ENCODE data around the gene TXNRD2. TPM values are rescaled to one million over a fixed set of nuclear protein-coding genes. Genes with fewer than 3 reads are reported as not detected.

TXNRD2 gene
- total RNA-seq, 1 donor from 2014 or later = 22.2 TPM

DNA sequence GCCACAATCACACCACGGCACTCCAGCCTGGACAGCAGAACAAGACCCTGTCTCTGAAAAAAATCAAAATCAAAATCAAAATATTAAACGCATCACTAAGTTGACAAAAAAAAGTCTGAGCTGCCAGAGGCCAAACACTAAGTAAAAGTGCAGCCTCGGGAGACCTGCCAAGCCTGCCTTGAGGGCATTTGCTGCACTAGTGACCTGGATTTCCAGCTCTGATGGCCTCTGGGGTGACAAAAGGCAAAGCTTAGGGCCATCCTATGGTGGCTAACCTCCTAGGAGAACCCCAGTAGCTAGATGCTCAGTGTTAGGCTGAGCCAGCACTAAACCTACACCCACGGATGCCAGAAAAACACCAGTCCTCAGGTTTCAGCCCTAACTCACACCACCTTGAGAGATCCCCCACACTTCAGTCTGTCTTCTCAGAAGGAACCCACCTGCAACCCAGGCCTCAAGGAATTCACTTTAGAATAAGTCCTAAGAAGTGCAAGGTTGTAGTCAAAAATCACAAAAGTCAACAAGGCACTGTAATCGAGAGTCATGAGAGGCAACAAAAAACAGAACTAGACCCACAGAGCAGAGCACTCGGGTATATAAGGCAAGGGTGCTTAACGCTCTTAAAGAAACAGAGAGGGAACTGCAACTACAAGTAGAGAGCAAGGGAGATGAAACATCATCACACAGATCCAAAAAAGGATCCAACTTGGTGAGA lies 115.6 kb downstream of the TXNRD2 start:
- peaks cover 4% of the 10 kb centered on the region for H3K4me1 Mint-ChIP-seq
- no peak for DNase-seq (ENCODE audit: low read depth, low spot score)
- H3K27ac Mint-ChIP-seq (ENCODE audit: unreplicated experiment) = no peak overlapping the region

More for the DNA sequence above, 115.6 kb downstream of the TXNRD2 start:
- no peaks in the 10 kb centered on the region for H3K36me3 Mint-ChIP-seq (ENCODE audit: low read depth)
- H3K9me3 Mint-ChIP-seq = no peaks in the 10 kb centered on the region
- H3K4me3 Mint-ChIP-seq = no peak overlapping the region
- TF ChIP-seq, protein P1, sequence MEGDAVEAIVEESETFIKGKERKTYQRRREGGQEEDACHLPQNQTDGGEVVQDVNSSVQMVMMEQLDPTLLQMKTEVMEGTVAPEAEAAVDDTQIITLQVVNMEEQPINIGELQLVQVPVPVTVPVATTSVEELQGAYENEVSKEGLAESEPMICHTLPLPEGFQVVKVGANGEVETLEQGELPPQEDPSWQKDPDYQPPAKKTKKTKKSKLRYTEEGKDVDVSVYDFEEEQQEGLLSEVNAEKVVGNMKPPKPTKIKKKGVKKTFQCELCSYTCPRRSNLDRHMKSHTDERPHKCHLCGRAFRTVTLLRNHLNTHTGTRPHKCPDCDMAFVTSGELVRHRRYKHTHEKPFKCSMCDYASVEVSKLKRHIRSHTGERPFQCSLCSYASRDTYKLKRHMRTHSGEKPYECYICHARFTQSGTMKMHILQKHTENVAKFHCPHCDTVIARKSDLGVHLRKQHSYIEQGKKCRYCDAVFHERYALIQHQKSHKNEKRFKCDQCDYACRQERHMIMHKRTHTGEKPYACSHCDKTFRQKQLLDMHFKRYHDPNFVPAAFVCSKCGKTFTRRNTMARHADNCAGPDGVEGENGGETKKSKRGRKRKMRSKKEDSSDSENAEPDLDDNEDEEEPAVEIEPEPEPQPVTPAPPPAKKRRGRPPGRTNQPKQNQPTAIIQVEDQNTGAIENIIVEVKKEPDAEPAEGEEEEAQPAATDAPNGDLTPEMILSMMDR (conservative IDR thresholded peaks at IDR 0.05) = no peak
- H3K27me3 Mint-ChIP-seq (ENCODE audit: low read depth) = no peaks in the 10 kb centered on the region

Small RNAs within 50 kb of the gene (microRNA-seq; reads per million reads assigned to microRNA genes)
- gene MIR4761 = not detected

Other genes starting within 250 kb of the TXNRD2 start
- gene SEPTIN5, start 227.3 kb downstream of the TXNRD2 start, total RNA-seq = 30.2 and 31.9 TPM in 2 replicates
- gene GP1BB, start 218.3 kb downstream of the TXNRD2 start, total RNA-seq = 4.6 and 4.8 TPM in 2 replicates
- gene TBX1, start 181.0 kb downstream of the TXNRD2 start, total RNA-seq = not detected in 2 replicates
- gene GNB1L, start 86.9 kb downstream of the TXNRD2 start, total RNA-seq = 12.1 and 13.8 TPM in 2 replicates
- gene RTL10, start 86.9 kb downstream of the TXNRD2 start, total RNA-seq = 26.7 and 28.1 TPM in 2 replicates
- 70.9 and 86.4 TPM in 2 replicates for gene COMT, start within 50 bp of the TXNRD2 start, total RNA-seq
- 93.5 and 105 TPM in 2 replicates for gene ARVCF, start 75.0 kb upstream of the TXNRD2 start, total RNA-seq
- 12.8 and 13.4 TPM in 2 replicates for gene TANGO2, start 79.3 kb upstream of the TXNRD2 start, total RNA-seq
- 86.3 and 86.5 TPM in 2 replicates for gene DGCR8, start 138.4 kb upstream of the TXNRD2 start, total RNA-seq
- gene RANBP1, start 174.3 kb upstream of the TXNRD2 start, total RNA-seq = 469 and 489 TPM in 2 replicates
- 75.1 and 77.7 TPM in 2 replicates for gene TRMT2A, start 175.4 kb upstream of the TXNRD2 start, total RNA-seq
- gene ZDHHC8, start 190.0 kb upstream of the TXNRD2 start, total RNA-seq = 82.1 and 98.9 TPM in 2 replicates
- 8.2 and 8.6 TPM in 2 replicates for gene CCDC188, start 209.2 kb upstream of the TXNRD2 start, total RNA-seq